ENCODE measurements around the gene PASK. TPM values are rescaled to one million over a fixed set of nuclear protein-coding genes. Genes with fewer than 3 reads are reported as not detected.

PASK gene
- total RNA-seq, 1 experiment from 2014 or later = 80.9 TPM

- no peak overlapping the region for H3K27ac Mint-ChIP-seq
- peaks cover 15% of the 10 kb centered on the region for H3K36me3 Mint-ChIP-seq
- TF ChIP-seq CTCF (IDR thresholded peaks at IDR 0.05) (no peak), IRF2 (CRISPR knock-in tag; IDR thresholded peaks at IDR 0.05; ENCODE audit: borderline replicate concordance, low read depth) (no peak), ZNF423 (CRISPR knock-in tag; IDR thresholded peaks at IDR 0.05) (no peak), ZBTB21 (CRISPR knock-in tag; IDR thresholded peaks at IDR 0.05; ENCODE audit: borderline replicate concordance) (no peak), IRF1 (CRISPR knock-in tag; IDR thresholded peaks at IDR 0.05) (no peak), NR3C1 (CRISPR knock-in tag; conservative IDR thresholded peaks at IDR 0.05; ENCODE audit: low read depth) (no peak), ESRRA (CRISPR knock-in tag; IDR thresholded peaks at IDR 0.05; ENCODE audit: borderline replicate concordance) (no peak), PRRX2 (CRISPR knock-in tag; IDR thresholded peaks at IDR 0.05) (no peak), AFF4 (CRISPR knock-in tag; IDR thresholded peaks at IDR 0.05; ENCODE audit: borderline replicate concordance) (no peak), ZNF138 (CRISPR knock-in tag; conservative IDR thresholded peaks at IDR 0.05) (no peak), NFYB (CRISPR knock-in tag; conservative IDR thresholded peaks at IDR 0.05; ENCODE audit: low read depth) (no peak), KAT7 (CRISPR knock-in tag; IDR thresholded peaks at IDR 0.05; ENCODE audit: borderline replicate concordance) (no peak), SMAD3 (CRISPR knock-in tag; IDR thresholded peaks at IDR 0.05; ENCODE audit: borderline replicate concordance) (no peak), ZSCAN18 (CRISPR knock-in tag; IDR thresholded peaks at IDR 0.05) (no peak)
- H3K9me3 Mint-ChIP-seq = peaks cover 3% of the 10 kb centered on the region; the same call in 1 of the 2 replicates
- no peak overlapping the region for H3K4me3 Mint-ChIP-seq
- no peak for ATAC-seq
- no peak for DNase-seq (ENCODE audit: low spot score)
- POLR2A ChIA-PET = no interaction called here
- H3K4me1 Mint-ChIP-seq = no peaks in the 10 kb centered on the region
- H3K27me3 Mint-ChIP-seq (ENCODE audit: low read depth) = no peaks in the 10 kb centered on the region
- CTCF ChIA-PET = no interaction called here
These were observed 21.0 kb downstream of the PASK start for GRCh38 chr2:241128266-241128665.

GRCh38 chr2:241126771-241127202 is 22.5 kb downstream of the PASK start:
- CTCF ChIA-PET = no interaction called here
- no peaks in the 10 kb centered on the region for H3K27me3 Mint-ChIP-seq (ENCODE audit: low read depth)
- no peak for TF ChIP-seq RELA (CRISPR knock-in tag; IDR thresholded peaks at IDR 0.05; ENCODE audit: borderline replicate concordance)
- no peak for TF ChIP-seq USF2 (CRISPR knock-in tag; IDR thresholded peaks at IDR 0.05)
- TF ChIP-seq JAZF1 (CRISPR knock-in tag; IDR thresholded peaks at IDR 0.05) = no peak
- TF ChIP-seq PREB (CRISPR knock-in tag; IDR thresholded peaks at IDR 0.05; ENCODE audit: borderline replicate concordance) = no peak
- TF ChIP-seq MLX (CRISPR knock-in tag; IDR thresholded peaks at IDR 0.05) = no peak
- TF ChIP-seq ZNF671 (CRISPR knock-in tag; IDR thresholded peaks at IDR 0.05) = no peak
- no peak for TF ChIP-seq ZSCAN18 (CRISPR knock-in tag; IDR thresholded peaks at IDR 0.05)
- TF ChIP-seq FOXP1 (CRISPR knock-in tag; IDR thresholded peaks at IDR 0.05; ENCODE audit: borderline replicate concordance) = no peak
- TF ChIP-seq MAX (CRISPR knock-in tag; IDR thresholded peaks at IDR 0.05) = no peak
- TF ChIP-seq GTF2I (CRISPR knock-in tag; conservative IDR thresholded peaks at IDR 0.05) = no peak
- no peak for TF ChIP-seq ZNF396 (CRISPR knock-in tag; IDR thresholded peaks at IDR 0.05; ENCODE audit: borderline replicate concordance)
- H3K36me3 Mint-ChIP-seq = peaks cover 16% of the 10 kb centered on the region
- no peak for ATAC-seq
- H3K9me3 Mint-ChIP-seq = no peaks in the 10 kb centered on the region
- H3K4me3 Mint-ChIP-seq = no peak overlapping the region
- POLR2A ChIA-PET = no interaction called here
- H3K27ac Mint-ChIP-seq = no peak overlapping the region
- no peak for DNase-seq (ENCODE audit: low spot score)
- no peaks in the 10 kb centered on the region for H3K4me1 Mint-ChIP-seq
